BJ (cell line): ENCODE measurements around the gene CMTM7. TPM values are rescaled to one million over a fixed set of nuclear protein-coding genes. Genes with fewer than 3 reads are reported as not detected.
"Not testable (repeated sequence)": the region's sequence is repeated elsewhere in the genome, so short reads cannot be mapped to it uniquely, and the experiment has no call there.

Source experiments
- CTCF ChIA-PET: fragments of 350-600 bp; formaldehyde crosslinking; extraction: SDS; loops from one replicate; lab custom pipeline; 2021; ENCODE audit warnings: antibody characterized with exemption, inconsistent platforms; lab: Yijun Ruan, JAX
- POLR2A ChIA-PET: fragments of 300-600 bp; sonication (Branson Sonifier 250); formaldehyde crosslinking; extraction: SDS; loops from one replicate; lab custom pipeline; 2021; ENCODE audit warnings: antibody characterized with exemption; lab: Charles Lee
- DNase-seq: peaks from one replicate; pipeline ENCODE4 v3.0.0-alpha.2; 2011; ENCODE audit warnings: low read depth
- H3K27me3 ChIP-seq: 2 replicates; pipeline ENCODE4 v1.6.0; 2011; ENCODE audit warnings: low read length; ENCODE audit not compliant: control insufficient read depth, insufficient read depth
- H3K36me3 ChIP-seq: 2 replicates; pipeline ENCODE4 v1.5.1; 2011; ENCODE audit warnings: low read length; ENCODE audit not compliant: control insufficient read depth, insufficient read depth
- H3K4me3 ChIP-seq: 2 replicates; pipeline ENCODE4 v1.5.1; 2011; ENCODE audit warnings: low read depth, mild to moderate bottlenecking, control low read depth, low read length
- polyA plus RNA-seq: library from polyadenylated mRNA; depleted of rRNA; stranded (reverse); fragments of >200 nt; gene quantifications from 2 replicates; pipeline ENCODE4 v1.2.3, GENCODE V29; 2011
- TF ChIP-seq, protein P1 (sequence below): IDR thresholded peaks from 2 replicates; pipeline ENCODE4 v1.5.1; 2011; ENCODE audit warnings: low read depth, mild to moderate bottlenecking, control low read depth, inconsistent platforms, low read length, moderate library complexity; ENCODE audit not compliant: insufficient read depth

CMTM7 gene
- polyA plus RNA-seq, 1 experiment = 13.7 TPM

DNA sequence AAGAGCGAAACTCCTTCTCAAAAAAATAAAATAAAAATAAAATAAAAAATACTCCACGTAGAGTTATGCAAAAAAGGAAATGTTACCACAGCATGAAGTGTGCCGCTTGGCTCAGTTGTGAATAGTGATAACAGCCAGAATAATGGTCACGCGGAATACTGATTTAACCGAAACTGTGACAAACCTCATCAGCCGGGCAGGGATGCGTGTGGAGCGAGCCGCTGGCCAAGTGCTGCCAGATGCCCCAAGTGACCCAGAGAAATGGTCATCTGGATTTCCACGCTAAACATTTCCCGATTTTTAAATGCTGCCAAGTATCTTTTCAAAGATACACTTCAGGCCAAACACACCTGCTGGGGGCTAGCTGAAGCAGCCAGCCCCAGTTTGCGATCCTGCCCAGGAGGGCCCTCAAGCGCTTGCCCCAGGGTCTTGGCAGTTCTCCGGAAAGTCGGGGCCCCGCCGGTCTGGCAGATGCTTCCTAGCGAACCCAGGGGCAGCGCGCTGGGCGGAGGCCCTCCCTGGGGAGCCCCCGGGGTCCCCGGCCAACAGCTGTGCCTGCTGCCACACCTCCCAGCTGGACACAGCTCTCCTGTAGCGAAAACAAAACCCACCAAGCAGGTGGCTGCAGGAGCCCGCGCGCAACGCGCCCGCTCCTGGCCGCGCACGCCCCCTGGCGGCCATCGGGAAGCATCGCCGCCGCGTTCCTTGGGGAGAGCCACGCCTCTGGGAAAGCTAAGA, 75.8 kb downstream of the CMTM7 start:
- CTCF ChIA-PET = interaction anchor here (0.6 to 4.6 kb wide), 42 partner anchors 7 to 218 kb away, joined by 3 to 86 read pairs (median 5); partner anchors contain the start of genes CMTM7 and CNOT10
- DNase-seq = no peak
- no peaks in the 10 kb centered on the region for H3K27me3 ChIP-seq
- TF ChIP-seq, protein P1, sequence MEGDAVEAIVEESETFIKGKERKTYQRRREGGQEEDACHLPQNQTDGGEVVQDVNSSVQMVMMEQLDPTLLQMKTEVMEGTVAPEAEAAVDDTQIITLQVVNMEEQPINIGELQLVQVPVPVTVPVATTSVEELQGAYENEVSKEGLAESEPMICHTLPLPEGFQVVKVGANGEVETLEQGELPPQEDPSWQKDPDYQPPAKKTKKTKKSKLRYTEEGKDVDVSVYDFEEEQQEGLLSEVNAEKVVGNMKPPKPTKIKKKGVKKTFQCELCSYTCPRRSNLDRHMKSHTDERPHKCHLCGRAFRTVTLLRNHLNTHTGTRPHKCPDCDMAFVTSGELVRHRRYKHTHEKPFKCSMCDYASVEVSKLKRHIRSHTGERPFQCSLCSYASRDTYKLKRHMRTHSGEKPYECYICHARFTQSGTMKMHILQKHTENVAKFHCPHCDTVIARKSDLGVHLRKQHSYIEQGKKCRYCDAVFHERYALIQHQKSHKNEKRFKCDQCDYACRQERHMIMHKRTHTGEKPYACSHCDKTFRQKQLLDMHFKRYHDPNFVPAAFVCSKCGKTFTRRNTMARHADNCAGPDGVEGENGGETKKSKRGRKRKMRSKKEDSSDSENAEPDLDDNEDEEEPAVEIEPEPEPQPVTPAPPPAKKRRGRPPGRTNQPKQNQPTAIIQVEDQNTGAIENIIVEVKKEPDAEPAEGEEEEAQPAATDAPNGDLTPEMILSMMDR = peak; percentile 87
- H3K36me3 ChIP-seq = peaks cover 3% of the 10 kb centered on the region; the same call in 1 of the 2 replicates
- H3K4me3 ChIP-seq = peak overlapping the region; percentile 30
- POLR2A ChIA-PET = no interaction called here

- Histone ChIP-seq H3K27me3 (no peaks in the 10 kb centered on the region), H3K36me3 (peaks cover 3% of the 10 kb centered on the region; the same call in 1 of the 2 replicates), H3K4me3 (no peak overlapping the region)
- DNase-seq = no peak
- TF ChIP-seq, protein P1 = no peak
- CTCF ChIA-PET = interaction anchor here (0.7 to 4.6 kb wide), 9 partner anchors 14 to 171 kb away, joined by 3 to 86 read pairs (median 10); partner anchors contain the start of gene CMTM7
- POLR2A ChIA-PET = no interaction called here
Observed at GRCh38 chr3:32469151-32469874, 77.7 kb downstream of the CMTM7 start.

GRCh38 chr3:32470362-32470761, 78.7 kb downstream of the CMTM7 start:
- CTCF ChIA-PET = interaction anchor here (0.6 to 4.6 kb wide), 9 partner anchors 10 to 172 kb away, joined by 3 to 86 read pairs (median 3); no protein-coding TSS in a partner anchor
- no peak overlapping the region for H3K4me3 ChIP-seq
- H3K27me3 ChIP-seq = no peaks in the 10 kb centered on the region
- POLR2A ChIA-PET = no interaction called here
- H3K36me3 ChIP-seq = peaks cover 3% of the 10 kb centered on the region; the same call in 1 of the 2 replicates
- TF ChIP-seq, protein P1 = no peak
- no peak for DNase-seq

GRCh38 chr3:32471246-32471645, 79.6 kb downstream of the CMTM7 start:
- POLR2A ChIA-PET = no interaction called here
- Histone ChIP-seq H3K4me3 (no peak overlapping the region), H3K27me3 (no peaks in the 10 kb centered on the region), H3K36me3 (peaks cover 3% of the 10 kb centered on the region; the same call in 1 of the 2 replicates)
- TF ChIP-seq, protein P1 = no peak
- CTCF ChIA-PET = no interaction called here
- no peak for DNase-seq

DNA sequence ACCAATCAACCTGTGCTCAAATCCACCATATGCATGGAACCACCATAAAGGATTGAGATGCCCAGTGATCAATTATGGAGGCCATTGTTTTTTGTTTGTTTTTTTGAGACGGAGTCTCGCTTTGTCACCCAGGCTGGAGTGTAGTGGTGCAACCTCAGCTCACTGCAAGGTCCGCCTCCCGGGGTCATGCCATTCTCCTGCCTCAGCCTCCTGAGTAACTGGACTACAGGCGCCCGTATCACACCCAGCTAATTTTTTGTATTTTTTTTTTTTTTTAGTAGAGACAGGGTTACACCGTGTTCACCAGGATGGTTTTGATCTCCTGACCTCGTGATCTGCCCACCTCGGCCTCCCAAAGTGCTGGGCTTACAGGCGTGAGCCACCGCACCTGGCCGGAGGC, 80.5 kb downstream of the CMTM7 start:
- H3K36me3 ChIP-seq, H3K4me3 ChIP-seq, POLR2A ChIA-PET, CTCF ChIA-PET, DNase-seq, H3K27me3 ChIP-seq: not testable (repeated sequence)
